HuH-7.5 (cell line): Measurements from ENCODE around the gene IL33.

Experiments
- DNase-seq: peaks from one replicate; pipeline ENCODE4 v3.0.0; 2011; ENCODE audit warnings: low spot score

IL33 gene

DNA sequence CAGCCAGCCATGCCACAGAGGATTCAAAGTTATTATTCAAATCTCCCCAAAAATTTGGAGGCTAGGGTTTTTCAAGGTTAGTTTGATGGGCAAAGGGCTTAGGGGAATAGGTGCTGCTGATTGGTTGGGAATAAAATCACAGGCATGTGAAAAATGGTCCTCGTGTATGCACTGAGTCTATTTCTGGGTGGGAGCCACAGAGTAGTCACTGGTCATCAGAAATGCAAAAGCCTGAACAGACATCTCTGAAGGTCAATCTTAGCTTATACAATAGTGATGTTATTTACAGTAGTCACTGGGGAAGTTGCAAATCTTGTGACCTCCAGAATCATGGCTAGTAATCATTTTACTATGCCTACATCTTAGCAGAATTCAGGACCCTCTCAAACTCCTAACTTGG lies 1.3 kb downstream of the IL33 start:
- no peak for DNase-seq

GRCh38 chr9:6218099-6218502 lies 2.5 kb downstream of the IL33 start:
- no peak for DNase-seq

DNA sequence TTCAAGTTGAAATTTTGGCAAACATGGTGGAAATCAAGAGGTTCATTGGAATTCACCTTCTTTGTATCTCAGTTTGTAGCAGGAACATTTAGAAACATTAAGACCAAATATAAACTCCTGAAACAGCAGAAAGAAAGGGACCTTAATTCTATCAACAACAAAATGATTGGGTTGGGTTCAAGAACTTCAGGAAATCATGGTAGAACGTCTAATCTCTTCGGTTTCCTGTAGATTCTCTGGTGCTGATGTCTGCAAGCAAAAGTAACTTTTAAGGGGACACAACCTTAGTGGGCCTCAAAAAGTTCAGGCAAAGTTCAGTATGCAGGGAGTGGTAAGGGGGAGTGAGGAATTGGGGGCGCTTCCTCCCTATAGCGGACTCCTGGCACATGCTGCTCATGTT lies 3.4 kb downstream of the IL33 start:
- DNase-seq = no peak

- no peak for DNase-seq
Observed at GRCh38 chr9:6219981-6220380, 4.4 kb downstream of the IL33 start.

- DNase-seq = no peak
Observed at GRCh38 chr9:6224393-6225154, 9.0 kb downstream of the IL33 start.

DNA sequence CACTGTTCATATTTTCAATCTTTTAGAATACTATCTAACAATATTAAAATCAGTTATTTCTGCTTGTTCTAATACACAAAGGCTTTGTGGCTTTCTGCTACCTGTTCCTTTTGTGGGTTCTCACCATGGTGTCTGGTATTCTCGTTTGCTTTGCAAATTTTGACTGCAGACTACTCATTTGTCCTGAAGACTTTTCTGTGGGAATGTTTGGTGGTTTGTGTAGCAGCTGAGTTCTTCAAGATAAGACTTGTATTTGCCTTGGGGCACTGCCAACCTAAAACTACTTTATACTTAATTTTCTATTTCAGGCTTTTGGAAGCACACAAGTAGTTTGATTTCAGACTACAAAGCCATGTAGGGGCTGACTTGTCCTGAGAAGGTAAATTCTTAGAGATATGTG lies 11.1 kb downstream of the IL33 start:
- DNase-seq = no peak

DNA sequence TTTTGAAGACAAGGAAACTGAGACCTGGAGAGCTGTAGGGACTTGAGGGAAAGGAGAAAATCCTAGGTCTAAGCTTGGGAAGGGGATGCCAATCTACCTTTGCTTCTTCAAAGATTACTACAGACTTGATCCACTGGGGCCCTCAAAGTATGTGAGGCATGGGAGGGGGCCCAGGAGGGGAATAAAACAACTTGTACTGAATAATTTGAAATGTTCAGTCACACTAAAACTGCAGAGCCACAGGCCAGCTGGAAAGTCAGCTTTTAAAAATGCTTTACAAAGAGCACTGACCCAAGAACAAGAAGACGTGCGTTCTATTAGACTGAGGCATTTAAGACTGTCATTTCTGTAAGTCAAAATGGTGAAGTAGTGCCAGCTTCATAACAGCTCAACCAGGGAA lies 13.6 kb downstream of the IL33 start:
- DNase-seq = no peak

DNA sequence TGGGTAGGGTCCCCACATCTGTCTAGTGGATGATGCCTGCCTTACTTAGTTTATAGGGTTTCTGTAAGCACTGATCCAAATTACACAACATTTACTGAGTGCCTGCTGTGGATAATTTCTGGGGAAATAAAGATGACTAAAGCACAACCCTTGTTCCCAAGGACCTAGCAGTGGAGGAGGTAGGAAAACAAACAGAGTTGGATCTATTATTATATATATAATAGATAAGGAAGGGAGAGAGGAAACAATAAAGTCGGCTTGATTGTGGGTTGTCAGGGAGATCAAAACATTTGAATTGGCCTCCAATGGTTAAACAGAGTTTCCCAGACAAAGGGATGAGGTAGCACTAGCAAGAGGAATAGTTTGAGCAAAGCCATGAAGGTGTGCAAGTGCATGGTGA lies 14.0 kb downstream of the IL33 start:
- no peak for DNase-seq

DNA sequence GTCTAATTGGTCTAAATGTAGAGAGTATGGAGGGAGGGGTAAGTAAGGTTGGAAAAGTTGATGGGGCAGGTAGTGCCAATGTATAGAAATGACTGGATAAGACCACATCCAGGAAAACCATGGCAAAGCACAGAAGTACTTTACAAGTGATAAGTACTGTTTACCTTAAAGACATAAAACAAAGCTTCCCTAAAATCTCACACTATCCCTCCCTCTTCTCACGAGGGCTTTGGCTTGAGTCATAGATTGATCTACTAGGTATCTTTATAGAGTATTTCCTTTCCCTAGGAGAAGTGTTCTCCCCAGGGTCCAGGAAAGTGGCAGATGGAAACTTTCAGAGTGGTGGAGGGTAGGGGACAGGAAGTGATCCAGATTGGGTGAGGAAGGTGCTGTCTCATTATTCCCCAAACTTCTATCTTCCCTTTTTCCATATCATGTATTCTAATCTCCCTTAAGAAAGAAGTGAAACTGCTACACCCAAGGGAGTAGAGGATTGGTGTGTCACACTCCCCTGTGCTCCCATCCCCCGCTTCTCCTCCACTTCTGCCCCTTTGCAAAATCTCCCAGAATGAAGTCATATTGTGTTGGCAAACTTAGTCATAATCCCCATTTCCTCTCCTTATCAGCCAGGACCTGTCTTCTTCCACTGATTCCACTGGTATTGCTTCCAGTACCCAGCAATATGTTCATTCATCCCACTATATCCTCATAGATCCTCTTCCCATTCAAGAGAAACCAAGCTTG lies 14.6 kb downstream of the IL33 start:
- DNase-seq = no peak

- no peak for DNase-seq
Observed at GRCh38 chr9:6232336-6232945, 16.8 kb downstream of the IL33 start.

DNA sequence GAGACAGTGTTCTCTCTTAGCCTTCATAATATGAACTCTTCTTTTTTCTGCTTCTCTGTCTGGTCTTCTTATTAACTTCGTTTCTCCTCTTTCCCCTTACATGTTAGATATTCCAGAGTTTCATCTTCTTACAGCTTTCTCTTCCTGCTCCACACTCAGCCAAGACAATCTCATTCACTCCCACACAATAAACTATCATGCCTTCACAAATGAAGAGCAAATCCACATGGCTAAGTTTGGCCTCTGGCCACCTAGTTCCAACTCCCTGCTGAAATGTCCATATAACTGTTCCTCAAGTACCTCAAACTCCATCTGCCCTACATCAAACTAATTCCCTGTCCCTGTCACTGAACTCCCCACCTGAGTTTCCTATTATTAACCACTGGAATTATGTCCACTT lies 18.4 kb downstream of the IL33 start:
- DNase-seq = no peak

DNA sequence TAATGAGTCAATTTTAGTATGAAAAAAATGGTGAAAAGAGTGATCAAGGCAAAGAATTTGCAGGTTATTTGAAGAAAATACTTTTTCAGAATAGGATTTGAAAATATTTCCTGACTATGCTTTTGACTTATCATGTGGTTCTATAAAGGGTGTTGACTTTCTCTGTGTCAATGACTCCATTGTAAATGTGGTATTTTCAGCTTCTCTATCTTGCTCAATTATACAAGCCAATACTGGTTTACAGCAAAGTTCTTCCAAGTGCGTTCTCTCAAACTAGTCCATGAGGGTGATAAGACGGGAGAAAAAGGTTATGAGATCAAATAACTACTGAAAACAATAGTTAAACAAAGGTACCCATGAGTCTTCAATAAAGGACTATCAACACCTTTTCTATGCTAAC lies 21.7 kb downstream of the IL33 start:
- no peak for DNase-seq

- no peak for DNase-seq
Observed at GRCh38 chr9:6239048-6239461, 23.4 kb downstream of the IL33 start.

DNA sequence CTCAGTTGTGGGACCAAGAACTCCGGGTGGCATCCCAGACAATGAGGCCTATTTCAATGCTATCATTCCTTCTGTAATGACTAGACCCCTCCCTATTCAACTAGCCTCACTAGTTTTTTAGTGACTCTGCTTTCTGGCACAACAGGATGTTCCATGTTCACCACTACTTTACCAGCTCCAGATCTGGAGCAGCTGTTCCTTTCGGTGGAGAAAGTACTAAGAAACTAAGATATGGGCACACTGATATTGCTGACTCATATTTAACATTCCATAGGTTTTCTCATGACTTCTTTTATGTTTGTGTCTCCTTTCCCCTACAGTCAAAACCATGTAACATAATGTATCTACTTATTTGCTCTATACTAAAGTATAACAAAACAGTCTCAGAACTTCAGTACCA lies 24.1 kb downstream of the IL33 start:
- no peak for DNase-seq

GRCh38 chr9:6243746-6244145 lies 28.1 kb downstream of the IL33 start:
- DNase-seq = no peak

GRCh38 chr9:6247266-6247665 lies 31.7 kb downstream of the IL33 start:
- DNase-seq = no peak

- DNase-seq = no peak
Observed at GRCh38 chr9:6268826-6269397, 53.3 kb downstream of the IL33 start.

GRCh38 chr9:6270896-6271295 lies 55.3 kb downstream of the IL33 start:
- DNase-seq = no peak

- no peak for DNase-seq
Observed at GRCh38 chr9:6271508-6272228, 56.1 kb downstream of the IL33 start.

DNA sequence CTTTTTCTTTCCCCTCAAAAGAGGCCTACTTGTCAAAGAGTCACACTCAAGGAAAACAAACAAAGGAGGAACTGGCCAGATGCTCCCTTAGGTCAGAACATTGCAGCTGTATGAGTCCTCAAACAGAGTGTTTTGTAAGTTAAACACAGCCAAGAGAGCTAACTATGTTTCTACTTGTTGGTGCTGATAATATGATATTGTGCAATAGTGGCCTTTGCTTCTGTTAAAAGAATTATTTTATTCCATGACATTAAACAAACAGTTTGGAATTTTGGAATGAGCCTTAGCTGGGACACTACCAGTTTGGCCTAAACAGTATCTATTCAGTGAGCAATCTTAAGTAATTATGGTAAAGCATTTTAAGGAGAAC lies 56.6 kb downstream of the IL33 start:
- peak; percentile 37 for DNase-seq

DNA sequence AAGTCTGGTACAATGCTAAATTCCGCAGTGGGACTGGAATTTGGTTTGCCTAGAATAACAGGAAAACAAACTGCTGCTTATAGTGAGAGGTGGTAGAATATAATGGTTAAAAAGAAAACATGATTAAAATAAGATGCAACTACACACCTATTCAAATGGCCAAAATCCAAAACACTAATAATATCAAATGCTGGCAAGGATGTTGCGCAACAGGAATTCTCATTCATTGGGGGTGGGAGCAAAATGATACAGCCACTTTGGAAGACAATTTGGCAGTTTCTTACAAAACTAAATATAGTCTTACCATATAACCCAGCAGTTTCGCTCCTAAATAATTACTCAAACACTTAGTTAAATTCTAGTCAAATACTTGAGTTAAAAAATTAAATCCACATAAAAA lies 61.8 kb downstream of the IL33 start:
- DNase-seq = no peak

- no peak for DNase-seq
Observed at GRCh38 chr9:6301858-6302257, 86.3 kb downstream of the IL33 start.
